Effector memory CD8-positive, alpha-beta T cell (primary cell): ENCODE data around the gene LRRC49.

Experiments used
- ATAC-seq: fragments of 150-1000 bp; cut with Tn5 transposase; replicated peaks from 2 replicates; pipeline ENCODE4 v1.10.0; 2021; ENCODE audit warnings: mild to moderate bottlenecking, moderate library complexity
- DNase-seq, 3 experiments: peaks; one replicate each; pipeline ENCODE4 v3.0.0; 2021
- H3K27ac Mint-ChIP-seq, 2 donors: one replicate each; pipeline ENCODE4 v1.8.0; 2022; ENCODE audit warnings: mild to moderate bottlenecking in 2 of 2, mixed read lengths in 2 of 2, moderate library complexity in 2 of 2
- H3K27me3 Mint-ChIP-seq, 2 donors: one replicate each; pipeline ENCODE4 v1.8.0; 2022; ENCODE audit warnings: mixed read lengths in 2 of 2
- H3K36me3 Mint-ChIP-seq: one replicate; pipeline ENCODE4 v1.8.0; 2022; ENCODE audit warnings: mild to moderate bottlenecking, moderate library complexity, mixed read lengths; ENCODE audit not compliant: insufficient read depth
- H3K4me1 Mint-ChIP-seq, 2 donors: one replicate each; pipeline ENCODE4 v1.8.0; 2022; ENCODE audit warnings: low read depth in 2 of 2, mixed read lengths in 2 of 2
- H3K4me3 Mint-ChIP-seq, 2 donors: one replicate each; pipeline ENCODE4 v1.8.0; 2022; ENCODE audit warnings: mild to moderate bottlenecking in 2 of 2, mixed read lengths in 2 of 2, moderate library complexity in 2 of 2
- H3K9me3 Mint-ChIP-seq, 2 donors: one replicate each; pipeline ENCODE4 v1.8.0; 2022; ENCODE audit warnings: mixed read lengths in 2 of 2

LRRC49 gene

DNA sequence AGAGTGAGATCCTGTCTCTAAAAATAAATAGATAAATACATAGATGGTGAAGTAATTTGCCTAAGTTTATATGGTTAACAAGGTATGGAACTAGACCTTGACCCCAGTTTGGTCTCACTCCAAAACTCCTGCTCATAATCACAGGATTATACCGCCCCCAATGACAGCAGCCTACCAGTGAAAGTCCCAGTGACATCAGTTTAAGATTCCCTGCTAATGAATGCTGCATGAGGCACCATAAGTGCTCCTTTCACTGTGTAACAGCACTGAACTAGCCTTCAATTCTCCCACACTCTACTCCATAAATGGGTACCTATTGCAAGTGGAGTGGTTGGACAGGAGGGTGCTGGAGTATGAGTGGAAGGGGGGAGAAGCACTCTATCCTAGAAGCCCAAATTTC lies 199.0 kb downstream of the LRRC49 start:
- H3K4me1 Mint-ChIP-seq: no peaks in the 10 kb centered on the region
- no peak overlapping the region for H3K27ac Mint-ChIP-seq
- ATAC-seq: no peak
- peaks cover 30 to 42% of the 10 kb centered on the region in 2 donors for H3K27me3 Mint-ChIP-seq
- H3K4me3 Mint-ChIP-seq: no peak overlapping the region
- peaks cover 0 to 6% of the 10 kb centered on the region in 2 donors for H3K9me3 Mint-ChIP-seq
- H3K36me3 Mint-ChIP-seq: no peaks in the 10 kb centered on the region
- no peak for DNase-seq

DNA sequence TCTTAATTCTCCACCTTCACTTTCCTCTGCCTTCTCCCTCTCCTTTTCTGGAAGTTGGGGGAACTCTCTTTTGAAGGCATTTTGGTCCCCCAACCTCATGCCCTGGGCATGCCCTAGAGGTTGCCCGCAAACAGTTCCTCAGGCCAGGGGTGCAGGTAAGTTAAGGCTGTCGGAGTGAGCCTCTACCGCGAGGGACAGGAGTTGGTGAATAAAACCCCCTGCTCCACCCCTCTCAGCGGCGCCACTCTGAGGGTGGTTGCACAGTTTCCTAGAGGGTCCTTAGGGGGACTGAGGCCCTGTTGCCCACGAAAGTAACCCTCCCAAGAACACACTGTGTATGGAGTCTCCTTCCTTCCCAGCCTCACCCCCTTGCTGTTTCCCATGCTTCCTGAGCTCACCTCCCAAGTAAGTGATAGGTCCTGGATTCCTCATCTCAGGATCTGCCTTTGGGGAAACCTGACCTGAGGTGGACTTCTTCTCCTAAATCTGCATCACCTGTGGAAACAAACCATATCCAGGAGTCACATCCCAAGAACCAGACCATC lies 199.5 kb downstream of the LRRC49 start:
- H3K27ac Mint-ChIP-seq: no peak overlapping the region
- H3K9me3 Mint-ChIP-seq: peaks cover 0 to 6% of the 10 kb centered on the region in 2 donors
- peaks cover 30 to 36% of the 10 kb centered on the region in 2 donors for H3K27me3 Mint-ChIP-seq
- no peak for DNase-seq
- no peak for ATAC-seq
- no peaks in the 10 kb centered on the region for H3K36me3 Mint-ChIP-seq
- H3K4me1 Mint-ChIP-seq: no peaks in the 10 kb centered on the region
- no peak overlapping the region for H3K4me3 Mint-ChIP-seq

DNA sequence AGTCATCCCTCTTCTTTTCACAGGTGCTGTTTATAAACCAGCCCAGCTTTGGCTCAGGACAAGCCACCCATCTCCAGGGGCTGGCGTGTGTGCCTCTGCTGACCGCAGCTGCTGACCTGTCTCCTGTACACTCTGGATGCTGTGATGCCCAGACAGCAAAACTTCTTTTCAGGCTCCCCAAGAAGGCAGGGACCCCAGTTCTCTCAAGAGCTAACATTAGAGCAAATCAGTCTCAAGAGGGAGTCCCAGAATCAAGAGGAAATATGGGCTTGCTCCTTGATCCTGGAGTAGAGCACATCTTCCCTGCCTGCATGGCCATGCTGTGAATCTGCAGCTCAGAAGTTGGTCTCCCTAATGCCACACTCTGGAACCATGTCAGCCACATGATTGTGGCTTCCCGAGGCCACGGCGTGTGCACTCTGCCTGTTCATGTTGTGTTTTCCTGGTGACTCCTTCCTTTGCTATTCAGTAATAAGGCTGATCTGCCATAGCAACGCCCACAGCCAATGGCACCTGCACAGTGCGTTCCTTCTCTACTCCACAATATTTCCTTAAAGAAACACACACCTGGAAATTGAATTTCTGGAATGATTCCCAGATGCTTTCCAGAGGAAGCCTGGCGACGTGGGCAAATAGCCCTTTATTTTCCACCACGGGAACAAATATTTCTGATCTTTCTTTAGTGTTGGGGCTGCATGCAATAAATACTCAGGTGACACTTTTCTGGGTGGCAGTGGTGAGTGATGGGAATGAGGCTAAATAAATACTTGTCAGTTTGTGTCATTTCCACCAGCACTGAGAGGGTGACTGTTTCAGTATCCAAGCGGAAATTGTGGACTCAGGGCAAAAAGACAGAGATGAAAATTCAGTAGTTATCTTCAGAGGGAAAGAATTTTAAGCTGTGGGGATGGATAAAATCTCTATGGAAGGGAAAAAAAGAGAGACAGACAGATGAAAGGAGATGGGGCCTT lies 200.7 kb downstream of the LRRC49 start:
- Mint-ChIP-seq H3K27me3 (peaks cover 25 to 29% of the 10 kb centered on the region in 2 donors), H3K4me1 (no peaks in the 10 kb centered on the region), H3K36me3 (no peaks in the 10 kb centered on the region), H3K4me3 (no peak overlapping the region), H3K9me3 (peaks cover 0 to 6% of the 10 kb centered on the region in 2 donors), H3K27ac (no peak overlapping the region)
- ATAC-seq (no peak), DNase-seq (no peak)

DNA sequence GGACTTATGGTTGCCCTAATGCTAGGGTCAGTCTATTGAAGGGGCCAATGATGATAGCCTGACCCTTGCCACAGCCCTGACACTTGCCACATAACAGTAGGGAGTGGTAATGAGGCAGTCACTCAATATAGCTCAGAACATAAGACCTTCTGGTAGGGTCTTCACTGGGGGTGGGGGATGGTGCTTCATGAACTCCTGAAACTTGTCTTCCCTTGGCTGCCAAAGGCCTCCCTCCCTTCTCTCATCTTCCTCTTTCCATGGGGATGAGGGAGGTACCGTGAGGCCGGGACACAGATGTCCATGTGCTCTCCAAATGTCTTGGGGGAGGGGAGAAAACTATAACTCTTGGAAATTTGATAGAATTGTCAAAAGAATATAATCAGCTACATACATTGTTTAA lies 201.5 kb downstream of the LRRC49 start:
- H3K27me3 Mint-ChIP-seq: peaks cover 21 to 25% of the 10 kb centered on the region in 2 donors
- H3K4me3 Mint-ChIP-seq: no peak overlapping the region
- ATAC-seq (no peak), DNase-seq (no peak)
- H3K27ac Mint-ChIP-seq: no peak overlapping the region
- H3K4me1 Mint-ChIP-seq: no peaks in the 10 kb centered on the region
- H3K9me3 Mint-ChIP-seq: peaks cover 0 to 6% of the 10 kb centered on the region in 2 donors
- H3K36me3 Mint-ChIP-seq: no peaks in the 10 kb centered on the region

DNA sequence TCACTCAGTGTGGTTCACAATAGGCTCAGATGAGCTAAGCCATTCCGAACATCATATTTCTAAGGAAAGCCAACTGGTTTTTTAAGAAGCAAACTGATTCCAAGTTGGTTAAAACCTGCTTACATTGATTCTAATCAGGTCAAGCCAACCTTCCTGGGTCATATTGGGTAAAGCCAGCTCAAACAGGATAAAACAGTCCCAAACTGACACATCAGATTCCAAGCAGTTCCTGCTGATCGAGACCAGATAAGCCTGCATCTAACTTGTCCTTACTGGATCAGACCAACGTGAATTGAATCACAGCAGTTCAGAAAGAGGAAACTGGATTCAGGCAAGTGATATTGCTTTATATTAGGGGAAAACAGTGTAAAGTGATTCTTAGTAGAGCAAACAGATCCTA lies 204.1 kb downstream of the LRRC49 start:
- DNase-seq: no peak
- H3K9me3 Mint-ChIP-seq: peaks cover 0 to 6% of the 10 kb centered on the region in 2 donors
- H3K36me3 Mint-ChIP-seq: no peaks in the 10 kb centered on the region
- no peak for ATAC-seq
- H3K27me3 Mint-ChIP-seq: peaks cover 20 to 24% of the 10 kb centered on the region in 2 donors
- H3K4me3 Mint-ChIP-seq: no peak overlapping the region
- no peaks in the 10 kb centered on the region for H3K4me1 Mint-ChIP-seq
- H3K27ac Mint-ChIP-seq: no peak overlapping the region

DNA sequence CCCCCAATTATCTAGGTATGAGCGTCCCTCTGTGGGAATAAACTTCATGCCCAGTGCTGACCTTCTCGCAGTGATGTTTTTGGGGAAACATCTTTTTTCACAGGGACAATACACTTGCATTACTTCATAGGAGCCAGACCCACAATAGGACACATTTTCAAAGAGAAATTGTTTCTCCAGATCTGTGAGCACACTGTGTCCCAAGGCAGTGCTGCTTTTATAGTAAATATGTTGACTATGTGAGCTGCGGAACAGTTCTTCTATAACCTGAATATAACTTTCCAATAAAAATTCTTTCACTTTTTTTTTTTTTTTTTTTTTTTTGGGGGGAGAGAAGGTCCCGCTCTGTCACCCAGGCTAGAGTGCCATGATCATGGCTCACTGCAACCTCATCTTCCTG lies 205.3 kb downstream of the LRRC49 start:
- Mint-ChIP-seq H3K4me1 (no peaks in the 10 kb centered on the region), H3K27ac (no peak overlapping the region), H3K9me3 (peaks cover 0 to 6% of the 10 kb centered on the region in 2 donors), H3K4me3 (no peak overlapping the region), H3K27me3 (peaks cover 11 to 20% of the 10 kb centered on the region in 2 donors), H3K36me3 (no peaks in the 10 kb centered on the region)
- DNase-seq (no peak), ATAC-seq (no peak)

DNA sequence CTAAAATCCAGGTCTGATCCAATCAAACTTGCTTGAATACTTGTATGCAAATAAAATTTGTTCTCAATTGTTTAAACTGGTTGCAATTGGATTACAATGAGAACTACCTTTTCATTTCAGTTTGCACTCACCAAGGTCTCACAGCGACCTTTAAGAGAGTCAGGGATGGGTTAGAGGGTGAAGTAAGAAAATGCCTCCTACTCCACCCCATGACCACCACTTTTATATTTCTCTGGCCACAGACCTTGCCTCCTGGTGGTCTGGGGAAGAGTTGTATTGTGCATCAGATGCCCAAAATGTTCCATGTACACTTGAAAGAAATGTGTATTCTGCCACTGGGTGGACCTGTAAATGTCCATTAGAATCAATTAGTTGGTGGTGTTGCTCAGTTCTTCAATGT lies 206.3 kb downstream of the LRRC49 start:
- DNase-seq: no peak

More for the DNA sequence above, 206.3 kb downstream of the LRRC49 start:
- no peaks in the 10 kb centered on the region for H3K36me3 Mint-ChIP-seq
- H3K27me3 Mint-ChIP-seq: peaks cover 9 to 17% of the 10 kb centered on the region in 2 donors
- H3K4me1 Mint-ChIP-seq: no peaks in the 10 kb centered on the region
- no peak for ATAC-seq
- no peak overlapping the region for H3K4me3 Mint-ChIP-seq
- H3K27ac Mint-ChIP-seq: no peak overlapping the region
- H3K9me3 Mint-ChIP-seq: peaks cover 0 to 1% of the 10 kb centered on the region in 2 donors
